Measurements from ENCODE around the gene CLP1. TPM values are rescaled to one million over a fixed set of nuclear protein-coding genes. Genes with fewer than 3 reads are reported as not detected.

The CLP1 gene
- total RNA-seq, 3 donors from 2014 or later (not counting 1 experiment from before 2014, with no cell fraction given) = 18.5 to 23.1 (median 22.8) TPM

DNA sequence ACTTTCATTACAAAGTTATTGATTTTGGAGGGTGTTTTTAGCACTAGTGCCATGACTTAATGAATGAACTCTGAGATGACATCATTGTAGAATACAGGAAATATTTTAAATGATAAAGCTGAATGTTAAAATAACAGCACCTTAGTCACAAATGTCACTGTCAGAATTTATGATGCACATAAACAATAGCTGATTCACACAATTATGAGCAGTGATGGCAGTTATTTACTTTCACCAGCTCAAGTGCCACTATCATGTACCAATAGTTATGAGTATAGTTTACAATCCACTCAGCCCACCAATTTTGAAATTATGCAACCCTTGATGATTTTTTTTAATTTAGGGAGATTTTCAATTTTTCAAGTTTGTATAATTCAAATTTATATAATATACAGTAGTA, 37.1 kb upstream of the CLP1 start:
- Histone ChIP-seq H3K27me3 (ENCODE audit: control insufficient read depth, insufficient read depth, low read length) (no peaks in the 10 kb centered on the region), H3K4me3 (ENCODE audit: low read length) (no peak overlapping the region), H3K27ac (ENCODE audit: low read length) (no peak overlapping the region), H3K4me1 (ENCODE audit: control insufficient read depth, insufficient read depth, low read length) (no peaks in the 10 kb centered on the region), H3K9me3 (ENCODE audit: control insufficient read depth, insufficient read depth, low read length) (peaks cover 8% of the 10 kb centered on the region), H3K36me3 (ENCODE audit: control insufficient read depth, insufficient read depth, low read length) (no peaks in the 10 kb centered on the region)
- H3K27me3 Mint-ChIP-seq (ENCODE audit: low read depth in 2 of 2) = peaks cover 9 to 14% of the 10 kb centered on the region in 2 donors
- no peak overlapping the region for H3K27ac Mint-ChIP-seq
- H3K4me3 Mint-ChIP-seq = no peak overlapping the region
- ATAC-seq (no peak), DNase-seq (no peak)
- intact Hi-C loops (cut with micrococcal nuclease) = no loop called here
- H3K36me3 Mint-ChIP-seq = no peaks in the 10 kb centered on the region
- no peaks in the 10 kb centered on the region for H3K9me3 Mint-ChIP-seq
- H3K4me1 Mint-ChIP-seq = no peaks in the 10 kb centered on the region
- TF ChIP-seq, protein P1, sequence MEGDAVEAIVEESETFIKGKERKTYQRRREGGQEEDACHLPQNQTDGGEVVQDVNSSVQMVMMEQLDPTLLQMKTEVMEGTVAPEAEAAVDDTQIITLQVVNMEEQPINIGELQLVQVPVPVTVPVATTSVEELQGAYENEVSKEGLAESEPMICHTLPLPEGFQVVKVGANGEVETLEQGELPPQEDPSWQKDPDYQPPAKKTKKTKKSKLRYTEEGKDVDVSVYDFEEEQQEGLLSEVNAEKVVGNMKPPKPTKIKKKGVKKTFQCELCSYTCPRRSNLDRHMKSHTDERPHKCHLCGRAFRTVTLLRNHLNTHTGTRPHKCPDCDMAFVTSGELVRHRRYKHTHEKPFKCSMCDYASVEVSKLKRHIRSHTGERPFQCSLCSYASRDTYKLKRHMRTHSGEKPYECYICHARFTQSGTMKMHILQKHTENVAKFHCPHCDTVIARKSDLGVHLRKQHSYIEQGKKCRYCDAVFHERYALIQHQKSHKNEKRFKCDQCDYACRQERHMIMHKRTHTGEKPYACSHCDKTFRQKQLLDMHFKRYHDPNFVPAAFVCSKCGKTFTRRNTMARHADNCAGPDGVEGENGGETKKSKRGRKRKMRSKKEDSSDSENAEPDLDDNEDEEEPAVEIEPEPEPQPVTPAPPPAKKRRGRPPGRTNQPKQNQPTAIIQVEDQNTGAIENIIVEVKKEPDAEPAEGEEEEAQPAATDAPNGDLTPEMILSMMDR (IDR thresholded peaks at IDR 0.05) = no peak

DNA sequence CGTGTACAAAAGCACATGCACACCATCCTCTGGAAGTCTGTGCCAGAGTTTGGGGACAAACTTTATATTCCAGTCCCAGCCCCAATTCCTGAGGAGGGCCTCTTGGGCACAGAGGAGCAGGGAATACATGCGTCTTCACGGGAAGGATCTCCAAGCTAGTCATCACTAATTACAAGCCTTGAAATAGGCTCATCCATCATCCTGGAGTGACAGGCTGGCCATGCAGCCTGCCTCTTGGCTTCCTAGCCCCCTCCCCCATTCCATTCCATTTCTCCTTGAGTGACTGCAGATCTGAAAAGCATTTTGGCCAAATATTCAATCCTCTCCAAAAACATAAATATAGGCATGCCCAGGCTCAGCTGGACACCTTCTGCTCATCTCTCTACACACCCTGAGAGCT, 35.3 kb upstream of the CLP1 start:
- Mint-ChIP-seq H3K9me3 (no peaks in the 10 kb centered on the region), H3K27ac (no peak overlapping the region), H3K27me3 (ENCODE audit: low read depth in 2 of 2) (peaks cover 2 to 6% of the 10 kb centered on the region in 2 donors), H3K4me1 (no peaks in the 10 kb centered on the region), H3K4me3 (no peak overlapping the region), H3K36me3 (no peaks in the 10 kb centered on the region)
- Histone ChIP-seq H3K9me3 (ENCODE audit: control insufficient read depth, insufficient read depth, low read length) (peaks cover 8% of the 10 kb centered on the region), H3K4me1 (ENCODE audit: control insufficient read depth, insufficient read depth, low read length) (no peaks in the 10 kb centered on the region), H3K27me3 (ENCODE audit: control insufficient read depth, insufficient read depth, low read length) (no peaks in the 10 kb centered on the region), H3K4me3 (ENCODE audit: low read length) (no peak overlapping the region), H3K36me3 (ENCODE audit: control insufficient read depth, insufficient read depth, low read length) (no peaks in the 10 kb centered on the region), H3K27ac (ENCODE audit: low read length) (no peak overlapping the region)
- TF ChIP-seq, protein P1 (IDR thresholded peaks at IDR 0.05) = no peak
- DNase-seq (no peak), ATAC-seq (no peak)
- WGBS (ENCODE audit: insufficient coverage) = 64% methylated on average over 3 of the region's 3 CpGs
- intact Hi-C loops (cut with micrococcal nuclease) = no loop called here

DNA sequence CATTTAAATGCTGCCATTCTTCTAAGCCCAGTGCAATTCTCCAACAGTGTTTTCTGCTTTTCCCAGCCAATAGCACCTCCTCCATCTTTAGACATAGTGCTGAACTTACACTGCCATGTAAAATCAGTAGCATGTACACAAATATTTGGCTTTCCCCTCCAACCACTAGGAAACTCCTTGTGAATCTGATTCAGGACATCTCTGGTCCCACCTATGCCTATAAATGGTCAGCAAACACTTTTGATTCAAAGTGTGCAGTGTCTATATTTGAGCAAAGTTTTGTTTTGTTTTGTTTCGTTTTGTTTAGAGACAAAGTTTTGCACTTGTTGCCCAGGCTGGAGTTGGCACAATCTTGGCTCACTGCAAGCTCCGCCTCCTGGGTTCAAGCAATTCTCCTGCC, 32.7 kb upstream of the CLP1 start:
- TF ChIP-seq, protein P1 (IDR thresholded peaks at IDR 0.05) = no peak

DNA sequence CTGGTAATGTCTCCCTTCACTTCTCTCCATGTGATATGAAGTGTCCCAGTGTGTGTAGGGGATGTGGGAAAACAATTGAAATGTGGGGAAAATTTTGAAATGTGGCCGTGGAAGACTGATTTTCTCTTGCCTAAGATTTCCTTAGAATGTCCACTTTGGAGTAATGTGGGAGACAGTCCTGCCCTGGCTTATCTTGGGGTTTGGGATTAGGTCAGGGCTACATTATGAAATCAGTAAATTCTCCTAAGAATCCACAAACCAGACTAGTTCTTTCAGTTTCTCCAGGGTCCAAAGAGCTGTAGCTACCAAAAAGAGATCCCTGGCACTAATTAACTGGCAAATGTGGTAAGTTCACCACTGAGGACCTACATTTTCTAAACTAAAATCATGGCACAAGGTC, 30.7 kb upstream of the CLP1 start:
- Mint-ChIP-seq H3K4me1 (no peaks in the 10 kb centered on the region), H3K9me3 (no peaks in the 10 kb centered on the region), H3K4me3 (no peak overlapping the region), H3K36me3 (no peaks in the 10 kb centered on the region), H3K27ac (no peak overlapping the region), H3K27me3 (ENCODE audit: low read depth in 2 of 2) (peaks cover 10 to 15% of the 10 kb centered on the region in 2 donors)
- no peaks in the 10 kb centered on the region for H3K27me3 ChIP-seq (ENCODE audit: control insufficient read depth, insufficient read depth, low read length)
- no peak for DNase-seq
- TF ChIP-seq, protein P1 (IDR thresholded peaks at IDR 0.05) = no peak
- 92% methylated on average over 1 of the region's 1 CpG for WGBS (ENCODE audit: insufficient coverage)
- no peak overlapping the region for H3K27ac ChIP-seq (ENCODE audit: low read length)
- no peaks in the 10 kb centered on the region for H3K36me3 ChIP-seq (ENCODE audit: control insufficient read depth, insufficient read depth, low read length)
- ATAC-seq = no peak
- no peaks in the 10 kb centered on the region for H3K4me1 ChIP-seq (ENCODE audit: control insufficient read depth, insufficient read depth, low read length)
- intact Hi-C loops (cut with micrococcal nuclease) = no loop called here
- no peaks in the 10 kb centered on the region for H3K9me3 ChIP-seq (ENCODE audit: control insufficient read depth, insufficient read depth, low read length)
- no peak overlapping the region for H3K4me3 ChIP-seq (ENCODE audit: low read length)

More for the DNA sequence above, 32.7 kb upstream of the CLP1 start:
- H3K9me3 Mint-ChIP-seq = no peaks in the 10 kb centered on the region
- H3K27me3 Mint-ChIP-seq (ENCODE audit: low read depth in 2 of 2) = peaks cover 5 to 6% of the 10 kb centered on the region in 2 donors
- Histone ChIP-seq H3K36me3 (ENCODE audit: control insufficient read depth, insufficient read depth, low read length) (no peaks in the 10 kb centered on the region), H3K27me3 (ENCODE audit: control insufficient read depth, insufficient read depth, low read length) (no peaks in the 10 kb centered on the region), H3K4me1 (ENCODE audit: control insufficient read depth, insufficient read depth, low read length) (no peaks in the 10 kb centered on the region), H3K27ac (ENCODE audit: low read length) (no peak overlapping the region), H3K4me3 (ENCODE audit: low read length) (no peak overlapping the region), H3K9me3 (ENCODE audit: control insufficient read depth, insufficient read depth, low read length) (no peaks in the 10 kb centered on the region)
- DNase-seq (no peak), ATAC-seq (no peak)
- 88% methylated on average over 2 of the region's 2 CpGs for WGBS (ENCODE audit: insufficient coverage)
- intact Hi-C loops (cut with micrococcal nuclease) = no loop called here
- no peak overlapping the region for H3K27ac Mint-ChIP-seq
- no peak overlapping the region for H3K4me3 Mint-ChIP-seq
- no peaks in the 10 kb centered on the region for H3K4me1 Mint-ChIP-seq
- no peaks in the 10 kb centered on the region for H3K36me3 Mint-ChIP-seq
